K562 (cell line): ENCODE results near the gene LTBP1. TPM values are rescaled to one million over a fixed set of nuclear protein-coding genes. Genes with fewer than 3 reads are reported as not detected.

Experiments used
- CBFA2T3 ChIP-seq: fragments of 450-650 bp; IDR thresholded peaks from 2 replicates; pipeline ENCODE4 v1.6.1; 2017
- FOXP1 ChIP-seq: sonication (generic); formaldehyde crosslinking; IDR thresholded peaks from 2 replicates; pipeline ENCODE4 v1.8.0; 2022; ENCODE audit warnings: mild to moderate bottlenecking, missing genetic modification reagents
- PML ChIP-seq: IDR thresholded peaks from 2 replicates; pipeline ENCODE4 v1.6.1; 2012; ENCODE audit warnings: low read length, inconsistent platforms
- SMARCA4 ChIP-seq: fragments of 450-650 bp; IDR thresholded peaks from 2 replicates; pipeline ENCODE4 v1.6.1; 2016
- TFAP4 ChIP-seq: sonication (generic); formaldehyde crosslinking; IDR thresholded peaks from 2 replicates; pipeline ENCODE4 v1.8.0; 2022; ENCODE audit warnings: missing genetic modification reagents, mild to moderate bottlenecking, moderate library complexity, borderline replicate concordance
- ZNF384 ChIP-seq: IDR thresholded peaks from 2 replicates; pipeline ENCODE4 v1.6.1; 2012; ENCODE audit warnings: low read depth, low read length, improper control_type of control experiment
- polyA plus RNA-seq, 8 experiments: library from polyadenylated mRNA; depleted of rRNA in 4 of 8; stranded (reverse) in 5 of 8; unstranded in 3 of 8; fragments of >200 nt; fragmentation: Nextera tagmentation in 2 of 8; fragmentation: Illumina TruSeq in 1 of 8; extraction: Ambion mirVana in 2 of 8; extraction: Trizol in 1 of 8; gene quantifications; 2 replicates each; pipeline versions ENCODE4 v1.2.1 to v1.2.3, GENCODE V29; 2011 to 2014; ENCODE audit warnings: inconsistent platforms in 1 of 8, missing spikeins in 1 of 8
- total RNA-seq, 7 experiments: library from RNA; depleted of rRNA in 6 of 7; stranded (reverse); fragments of >200 nt in 6 of 7; fragmentation: Illumina TruSeq in 2 of 7; extraction: Trizol in 2 of 7; gene quantifications; 2 replicates each; pipeline versions ENCODE4 v1.2.1 to v1.2.3, GENCODE V29; 2011 to 2021; ENCODE audit warnings: low replicate concordance in 1 of 7
- TF ChIP-seq, protein P1 (sequence below): conservative IDR thresholded peaks from 2 replicates; pipeline ENCODE4 v1.6.1; 2011; ENCODE audit warnings: low read depth, mild to moderate bottlenecking, low read length; ENCODE audit not compliant: control insufficient read depth
- TF ChIP-seq, protein P2 (sequence below): sonication (generic); formaldehyde crosslinking; IDR thresholded peaks from 2 replicates; pipeline ENCODE4 v1.8.0; 2023; ENCODE audit warnings: mild to moderate bottlenecking, missing genetic modification reagents

Gene LTBP1
- total and polyA plus RNA-seq, 9 of the 15 experiments (the other 6 are each of a cell fraction or from before 2014, with no cell fraction given) = 3.6 to 16.4 (median 8.5) TPM

GRCh38 chr2:33022989-33023727 is 76.4 kb downstream of the LTBP1 start (continued):
- TF ChIP-seq, protein P1, sequence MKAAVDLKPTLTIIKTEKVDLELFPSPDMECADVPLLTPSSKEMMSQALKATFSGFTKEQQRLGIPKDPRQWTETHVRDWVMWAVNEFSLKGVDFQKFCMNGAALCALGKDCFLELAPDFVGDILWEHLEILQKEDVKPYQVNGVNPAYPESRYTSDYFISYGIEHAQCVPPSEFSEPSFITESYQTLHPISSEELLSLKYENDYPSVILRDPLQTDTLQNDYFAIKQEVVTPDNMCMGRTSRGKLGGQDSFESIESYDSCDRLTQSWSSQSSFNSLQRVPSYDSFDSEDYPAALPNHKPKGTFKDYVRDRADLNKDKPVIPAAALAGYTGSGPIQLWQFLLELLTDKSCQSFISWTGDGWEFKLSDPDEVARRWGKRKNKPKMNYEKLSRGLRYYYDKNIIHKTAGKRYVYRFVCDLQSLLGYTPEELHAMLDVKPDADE = no peak
- TF ChIP-seq SMARCA4 (peak; percentile 85), TFAP4 (CRISPR knock-in tag) (no peak), FOXP1 (CRISPR knock-in tag) (no peak), ZNF384 (peak; percentile 83), CBFA2T3 (peak; percentile 80), PML (peak; percentile 21; the same call in 1 of the 2 replicates)
- TF ChIP-seq, protein P2, sequence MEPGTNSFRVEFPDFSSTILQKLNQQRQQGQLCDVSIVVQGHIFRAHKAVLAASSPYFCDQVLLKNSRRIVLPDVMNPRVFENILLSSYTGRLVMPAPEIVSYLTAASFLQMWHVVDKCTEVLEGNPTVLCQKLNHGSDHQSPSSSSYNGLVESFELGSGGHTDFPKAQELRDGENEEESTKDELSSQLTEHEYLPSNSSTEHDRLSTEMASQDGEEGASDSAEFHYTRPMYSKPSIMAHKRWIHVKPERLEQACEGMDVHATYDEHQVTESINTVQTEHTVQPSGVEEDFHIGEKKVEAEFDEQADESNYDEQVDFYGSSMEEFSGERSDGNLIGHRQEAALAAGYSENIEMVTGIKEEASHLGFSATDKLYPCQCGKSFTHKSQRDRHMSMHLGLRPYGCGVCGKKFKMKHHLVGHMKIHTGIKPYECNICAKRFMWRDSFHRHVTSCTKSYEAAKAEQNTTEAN (CRISPR knock-in tag) = no peak; the same call in 1 of the 2 replicates
